MM.1S (cell line): ENCODE data around the gene COL11A1.

ENCODE experiments used
- DNase-seq: peaks from one replicate; pipeline ENCODE4 v3.0.0-alpha.2; 2015
- H2AFZ ChIP-seq: fragments of 300-600 bp; sonication (generic); 2 replicates; pipeline ENCODE4 v1.6.0; 2016; ENCODE audit warnings: antibody characterized with exemption, low read length
- H3F3A ChIP-seq: fragments of 300-600 bp; sonication (generic); 2 replicates; pipeline ENCODE4 v1.6.1; 2016; ENCODE audit warnings: mild to moderate bottlenecking, antibody characterized with exemption, low read length, moderate library complexity, mixed read lengths; ENCODE audit not compliant: insufficient read depth
- H3K27ac ChIP-seq: fragments of 300-600 bp; sonication (generic); 2 replicates; pipeline ENCODE4 v1.5.1; 2016; ENCODE audit warnings: mild to moderate bottlenecking, low read length
- H3K27me3 ChIP-seq: fragments of 300-600 bp; sonication (generic); replicated peaks from 2 replicates; pipeline ENCODE4 v1.6.0; 2016; ENCODE audit warnings: low read length; ENCODE audit not compliant: insufficient read depth
- H3K36me3 ChIP-seq: fragments of 300-600 bp; sonication (generic); replicated peaks from 2 replicates; pipeline ENCODE4 v1.6.1; 2016; ENCODE audit warnings: mild to moderate bottlenecking, low read length, mixed read lengths; ENCODE audit not compliant: insufficient read depth
- H3K4me1 ChIP-seq: fragments of 300-600 bp; sonication (generic); 2 replicates; pipeline ENCODE4 v1.6.1; 2016; ENCODE audit warnings: low read length, mixed read lengths
- H3K4me2 ChIP-seq: fragments of 300-600 bp; sonication (generic); 2 replicates; pipeline ENCODE4 v1.6.0; 2016; ENCODE audit warnings: low read depth, low read length
- H3K4me3 ChIP-seq: fragments of 300-600 bp; sonication (generic); 2 replicates; pipeline ENCODE4 v1.5.1; 2016; ENCODE audit warnings: low read length, mixed read lengths
- H3K79me2 ChIP-seq: fragments of 300-600 bp; sonication (generic); 2 replicates; pipeline ENCODE4 v1.6.1; 2016; ENCODE audit warnings: mixed run types, low read length, mixed read lengths
- H3K9ac ChIP-seq: fragments of 300-600 bp; sonication (generic); 2 replicates; pipeline ENCODE4 v1.6.1; 2016; ENCODE audit warnings: low read length, mixed read lengths
- H3K9me2 ChIP-seq: fragments of 300-600 bp; sonication (generic); replicated peaks from 2 replicates; pipeline ENCODE4 v1.6.1; 2016; ENCODE audit warnings: mild to moderate bottlenecking, low read length, mixed read lengths; ENCODE audit not compliant: insufficient read depth
- H3K9me3 ChIP-seq: fragments of 300-600 bp; sonication (generic); replicated peaks from 2 replicates; pipeline ENCODE4 v1.6.1; 2016; ENCODE audit warnings: mild to moderate bottlenecking, low read length, mixed read lengths; ENCODE audit not compliant: insufficient read depth
- H4K20me1 ChIP-seq: fragments of 300-600 bp; sonication (generic); 2 replicates; pipeline ENCODE4 v1.6.1; 2016; ENCODE audit warnings: mild to moderate bottlenecking, low read length, moderate library complexity, mixed read lengths; ENCODE audit not compliant: insufficient read depth
- EZH2 ChIP-seq: fragments of 300-600 bp; sonication (generic); optimal IDR thresholded peaks from 2 replicates; pipeline ENCODE3; 2017; ENCODE audit warnings: low read depth, mild to moderate bottlenecking, antibody characterized with exemption, low read length, mixed read lengths
- EZH2phosphoT487 ChIP-seq: fragments of 300-600 bp; sonication (generic); IDR thresholded peaks from 2 replicates; pipeline ENCODE4 v1.6.1; 2018; ENCODE audit warnings: antibody characterized with exemption, low read length
- TF ChIP-seq, protein P1 (sequence below): fragments of 300-600 bp; sonication (generic); IDR thresholded peaks from 2 replicates; pipeline ENCODE4 v1.5.1; 2016; ENCODE audit warnings: antibody characterized with exemption, low read length, mixed read lengths

Gene COL11A1

DNA sequence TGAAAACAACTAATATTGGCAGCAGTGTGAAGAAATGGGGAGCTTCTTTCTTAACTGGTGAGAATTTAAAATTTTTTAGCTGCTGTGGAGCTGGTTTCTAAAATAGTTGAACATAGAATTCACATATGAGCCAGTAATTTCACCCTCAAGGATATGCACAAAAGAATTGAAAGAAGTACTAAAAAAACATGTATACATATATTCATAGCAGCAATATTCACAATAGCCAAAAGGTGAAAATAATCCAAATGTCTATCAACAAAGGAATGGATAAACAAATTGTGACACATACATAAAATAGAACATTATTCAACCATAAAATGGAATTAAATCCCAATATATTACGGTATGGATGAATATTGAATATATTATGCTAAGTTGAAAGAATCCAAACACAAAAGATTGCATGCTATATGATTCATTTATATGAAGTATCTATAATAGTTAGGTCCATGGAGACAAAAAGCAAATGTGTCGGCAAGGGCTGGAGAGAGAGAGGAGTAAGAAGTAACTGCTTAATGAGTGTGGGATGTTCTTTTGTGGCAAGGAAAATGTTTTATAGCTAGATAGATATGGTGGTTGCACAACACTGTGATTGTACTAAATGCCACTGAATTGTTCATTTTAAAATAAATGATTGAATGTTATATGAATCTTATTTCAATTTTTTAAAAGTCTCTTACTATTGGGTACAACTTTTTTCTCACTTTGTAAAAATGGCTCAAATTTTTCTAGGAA lies 14.8 kb upstream of the COL11A1 start:
- no peaks in the 10 kb centered on the region for H3K9me2 ChIP-seq
- H3K27ac ChIP-seq: no peak overlapping the region
- no peak overlapping the region for H2AFZ ChIP-seq
- no peak for DNase-seq
- H3K9ac ChIP-seq: no peak overlapping the region
- H3F3A ChIP-seq: no peaks in the 10 kb centered on the region
- no peaks in the 10 kb centered on the region for H3K27me3 ChIP-seq
- no peaks in the 10 kb centered on the region for H4K20me1 ChIP-seq
- no peaks in the 10 kb centered on the region for H3K79me2 ChIP-seq
- TF ChIP-seq EZH2 (no peak), EZH2phosphoT487 (no peak)
- TF ChIP-seq, protein P1, sequence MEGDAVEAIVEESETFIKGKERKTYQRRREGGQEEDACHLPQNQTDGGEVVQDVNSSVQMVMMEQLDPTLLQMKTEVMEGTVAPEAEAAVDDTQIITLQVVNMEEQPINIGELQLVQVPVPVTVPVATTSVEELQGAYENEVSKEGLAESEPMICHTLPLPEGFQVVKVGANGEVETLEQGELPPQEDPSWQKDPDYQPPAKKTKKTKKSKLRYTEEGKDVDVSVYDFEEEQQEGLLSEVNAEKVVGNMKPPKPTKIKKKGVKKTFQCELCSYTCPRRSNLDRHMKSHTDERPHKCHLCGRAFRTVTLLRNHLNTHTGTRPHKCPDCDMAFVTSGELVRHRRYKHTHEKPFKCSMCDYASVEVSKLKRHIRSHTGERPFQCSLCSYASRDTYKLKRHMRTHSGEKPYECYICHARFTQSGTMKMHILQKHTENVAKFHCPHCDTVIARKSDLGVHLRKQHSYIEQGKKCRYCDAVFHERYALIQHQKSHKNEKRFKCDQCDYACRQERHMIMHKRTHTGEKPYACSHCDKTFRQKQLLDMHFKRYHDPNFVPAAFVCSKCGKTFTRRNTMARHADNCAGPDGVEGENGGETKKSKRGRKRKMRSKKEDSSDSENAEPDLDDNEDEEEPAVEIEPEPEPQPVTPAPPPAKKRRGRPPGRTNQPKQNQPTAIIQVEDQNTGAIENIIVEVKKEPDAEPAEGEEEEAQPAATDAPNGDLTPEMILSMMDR: no peak
- no peaks in the 10 kb centered on the region for H3K9me3 ChIP-seq
- H3K36me3 ChIP-seq: no peaks in the 10 kb centered on the region
- H3K4me2 ChIP-seq: no peak overlapping the region
- no peaks in the 10 kb centered on the region for H3K4me1 ChIP-seq
- no peak overlapping the region for H3K4me3 ChIP-seq

DNA sequence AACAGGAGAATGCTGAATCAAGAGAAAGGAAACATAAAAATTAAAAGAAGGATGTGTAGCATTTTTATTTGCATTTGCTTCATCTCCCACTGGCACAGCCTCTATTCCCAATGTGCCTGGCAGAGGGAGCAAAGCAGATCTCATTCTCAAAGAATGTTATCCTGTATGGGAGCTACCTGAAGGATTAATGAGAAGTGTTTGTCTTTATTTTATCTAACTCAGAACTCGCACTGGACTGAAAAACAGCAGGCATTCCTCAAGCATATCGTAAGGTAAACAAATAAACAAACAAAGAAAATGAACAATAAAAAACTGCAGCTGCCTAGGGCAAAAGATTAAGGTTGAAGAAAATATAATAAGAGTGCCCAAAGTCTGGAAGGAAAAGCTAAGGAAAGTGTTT lies 12.7 kb upstream of the COL11A1 start:
- no peak overlapping the region for H3K27ac ChIP-seq

DNA sequence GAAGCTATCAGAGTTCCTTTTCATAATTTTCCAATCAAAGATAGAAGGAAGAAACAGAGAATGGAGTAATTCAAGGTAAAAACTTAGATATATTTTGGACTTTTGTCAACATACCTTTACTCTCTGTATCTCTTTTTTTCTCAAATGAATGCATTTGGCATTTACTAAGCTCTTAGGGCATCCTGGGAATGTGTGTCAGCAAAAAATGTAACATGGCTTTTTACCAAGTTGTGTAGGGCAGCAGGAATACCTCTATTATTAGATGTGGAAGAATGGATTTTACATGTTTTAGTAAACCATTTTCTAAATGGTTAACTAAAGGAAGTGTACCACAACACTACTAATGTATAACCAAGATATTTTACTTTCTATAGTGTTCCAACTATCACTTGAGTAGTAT lies 4.2 kb upstream of the COL11A1 start:
- Histone ChIP-seq H3K4me3 (no peak overlapping the region), H3K27me3 (no peaks in the 10 kb centered on the region), H2AFZ (no peak overlapping the region), H3K9ac (no peak overlapping the region), H3K4me2 (no peak overlapping the region), H3K36me3 (no peaks in the 10 kb centered on the region), H3F3A (no peaks in the 10 kb centered on the region), H3K9me3 (no peaks in the 10 kb centered on the region), H3K9me2 (no peaks in the 10 kb centered on the region), H3K4me1 (no peaks in the 10 kb centered on the region), H3K27ac (no peak overlapping the region), H3K79me2 (no peaks in the 10 kb centered on the region), H4K20me1 (no peaks in the 10 kb centered on the region)
- no peak for TF ChIP-seq EZH2phosphoT487
- TF ChIP-seq, protein P1: no peak
- TF ChIP-seq EZH2: no peak
- no peak for DNase-seq

More for the DNA sequence above, 12.7 kb upstream of the COL11A1 start:
- Histone ChIP-seq H3K27me3 (no peaks in the 10 kb centered on the region), H4K20me1 (no peaks in the 10 kb centered on the region), H3K9me2 (no peaks in the 10 kb centered on the region), H2AFZ (no peak overlapping the region), H3F3A (no peaks in the 10 kb centered on the region), H3K79me2 (no peaks in the 10 kb centered on the region), H3K9me3 (no peaks in the 10 kb centered on the region), H3K9ac (no peak overlapping the region), H3K4me3 (no peak overlapping the region), H3K36me3 (no peaks in the 10 kb centered on the region), H3K4me2 (no peak overlapping the region), H3K4me1 (no peaks in the 10 kb centered on the region)
- TF ChIP-seq EZH2phosphoT487 (no peak), EZH2 (no peak)
- TF ChIP-seq, protein P1: no peak
- no peak for DNase-seq
